H9 (cell line): Measurements from ENCODE around the gene NOS1AP. TPM values are rescaled to one million over a fixed set of nuclear protein-coding genes. Genes with fewer than 3 reads are reported as not detected.

ENCODE experiments used
- DNase-seq: peaks from one replicate; pipeline ENCODE4 v3.0.0-alpha.2; 2017
- H2AFZ ChIP-seq: one replicate; pipeline ENCODE4 v1.6.1; 2013; ENCODE audit warnings: mild to moderate bottlenecking, low read length, control low read depth, moderate library complexity
- H2AK5ac ChIP-seq: 2 replicates; pipeline ENCODE4 v1.6.1; 2013; ENCODE audit warnings: low read length, control low read depth, mixed read lengths; ENCODE audit not compliant: insufficient read length
- H2BK120ac ChIP-seq: one replicate; pipeline ENCODE4 v1.6.1; 2013; ENCODE audit warnings: low read depth, mild to moderate bottlenecking, low read length, control low read depth, inconsistent platforms; ENCODE audit not compliant: poor library complexity, severe bottlenecking
- H2BK12ac ChIP-seq: 2 replicates; pipeline ENCODE4 v1.6.1; 2013; ENCODE audit warnings: low read length, control low read depth, mixed read lengths, low read depth; ENCODE audit not compliant: insufficient read length
- H2BK15ac ChIP-seq: 2 replicates; pipeline ENCODE4 v1.6.1; 2013; ENCODE audit warnings: low read depth, low read length, control low read depth
- H2BK20ac ChIP-seq: one replicate; pipeline ENCODE4 v1.6.1; 2013; ENCODE audit warnings: low read depth, mild to moderate bottlenecking, low read length, control low read depth, inconsistent platforms; ENCODE audit not compliant: poor library complexity, severe bottlenecking
- H2BK5ac ChIP-seq: 2 replicates; pipeline ENCODE4 v1.6.1; 2013; ENCODE audit warnings: low read length, control low read depth, mixed read lengths; ENCODE audit not compliant: insufficient read length
- H3K14ac ChIP-seq: 2 replicates; pipeline ENCODE4 v1.6.1; 2013; ENCODE audit warnings: low read length, control low read depth; ENCODE audit not compliant: insufficient read depth
- H3K18ac ChIP-seq: 2 replicates; pipeline ENCODE4 v1.6.1; 2013; ENCODE audit warnings: low read depth, mild to moderate bottlenecking, mixed read lengths, low read length, control low read depth; ENCODE audit not compliant: insufficient read length
- H3K23ac ChIP-seq: 2 replicates; pipeline ENCODE4 v1.6.1; 2013; ENCODE audit warnings: low read length, control low read depth, mixed read lengths, low read depth; ENCODE audit not compliant: insufficient read length
- H3K23me2 ChIP-seq: 2 replicates; pipeline ENCODE4 v1.6.1; 2013; ENCODE audit warnings: low read depth, mild to moderate bottlenecking, mixed read lengths, low read length, control low read depth; ENCODE audit not compliant: insufficient read length, poor library complexity, severe bottlenecking
- H3K27ac ChIP-seq: 2 replicates; pipeline ENCODE4 v1.5.1; 2013; ENCODE audit warnings: low read length, control low read depth, mixed read lengths, low read depth; ENCODE audit not compliant: insufficient read length
- H3K27me3 ChIP-seq: 2 replicates; pipeline ENCODE4 v1.6.1; 2013; ENCODE audit warnings: low read length, control low read depth, inconsistent platforms; ENCODE audit not compliant: insufficient read depth
- H3K4ac ChIP-seq: 2 replicates; pipeline ENCODE4 v1.6.1; 2013; ENCODE audit warnings: low read depth, mild to moderate bottlenecking, control low read depth, inconsistent platforms, low read length, moderate library complexity
- H3K4me1 ChIP-seq: 2 replicates; pipeline ENCODE4 v1.6.1; 2013; ENCODE audit warnings: low read length, control low read depth, inconsistent platforms; ENCODE audit not compliant: insufficient read depth
- H3K4me2 ChIP-seq: 2 replicates; pipeline ENCODE4 v1.6.1; 2013; ENCODE audit warnings: low read length, control low read depth, mixed read lengths; ENCODE audit not compliant: insufficient read length, insufficient read depth
- H3K56ac ChIP-seq: 2 replicates; pipeline ENCODE4 v1.6.1; 2013; ENCODE audit warnings: low read depth, mild to moderate bottlenecking, mixed read lengths, low read length, control low read depth; ENCODE audit not compliant: insufficient read length
- H3K79me1 ChIP-seq: 2 replicates; pipeline ENCODE4 v1.6.1; 2013; ENCODE audit warnings: low read depth, mild to moderate bottlenecking, moderate library complexity, low read length, control low read depth, inconsistent platforms; ENCODE audit not compliant: insufficient read depth, poor library complexity, severe bottlenecking
- H3K79me2 ChIP-seq: 2 replicates; pipeline ENCODE4 v1.6.1; 2013; ENCODE audit warnings: low read length, control low read depth, inconsistent platforms; ENCODE audit not compliant: insufficient read depth
- H3K9ac ChIP-seq: 2 replicates; pipeline ENCODE4 v1.6.1; 2013; ENCODE audit warnings: low read length, control low read depth, mixed read lengths; ENCODE audit not compliant: insufficient read length; ENCODE audit errors: extremely low read depth
- H3K9me3 ChIP-seq: one replicate; pipeline ENCODE4 v1.6.1; 2013; ENCODE audit warnings: low read depth, low read length, inconsistent platforms; ENCODE audit not compliant: control insufficient read depth
- H3T11ph ChIP-seq: one replicate; pipeline ENCODE4 v1.6.1; 2013; ENCODE audit warnings: mild to moderate bottlenecking, low read length, control low read depth, inconsistent platforms
- H4K20me1 ChIP-seq: one replicate; pipeline ENCODE4 v1.6.1; 2013; ENCODE audit not compliant: control insufficient read depth, insufficient read length, insufficient read depth
- H4K5ac ChIP-seq: 2 replicates; pipeline ENCODE4 v1.6.1; 2013; ENCODE audit warnings: low read depth, mild to moderate bottlenecking, mixed read lengths, low read length, control low read depth; ENCODE audit not compliant: insufficient read length
- H4K8ac ChIP-seq: replicated peaks from 2 replicates; pipeline ENCODE4 v1.6.1; 2013; ENCODE audit warnings: low read length, control low read depth, mixed read lengths, low read depth; ENCODE audit not compliant: insufficient read length
- H4K91ac ChIP-seq: 2 replicates; pipeline ENCODE4 v1.6.1; 2013; ENCODE audit warnings: low read depth, mild to moderate bottlenecking, moderate library complexity, mixed read lengths, low read length, control low read depth; ENCODE audit not compliant: insufficient read length
- H3K27ac Mint-ChIP-seq, 3 experiments: 2 replicates in 2 of 3; 3 replicates in 1 of 3; pipeline ENCODE4 v1.8.0; 2020 to 2021; ENCODE audit warnings: mixed read lengths in 3 of 3, mild to moderate bottlenecking in 1 of 3, moderate library complexity in 1 of 3
- H3K27me3 Mint-ChIP-seq: 2 replicates; pipeline ENCODE4 v1.8.0; 2021; ENCODE audit warnings: low read depth, mild to moderate bottlenecking, moderate library complexity, mixed read lengths
- H3K36me3 Mint-ChIP-seq, 3 experiments: 2 replicates in 2 of 3; 3 replicates in 1 of 3; pipeline ENCODE4 v1.8.0; 2020 to 2021; ENCODE audit warnings: low read depth in 3 of 3, mixed read lengths in 3 of 3; ENCODE audit not compliant: insufficient read depth in 1 of 3
- H3K4me1 Mint-ChIP-seq, 2 experiments: 2 replicates each; pipeline ENCODE4 v1.8.0; 2020; ENCODE audit warnings: mixed read lengths in 2 of 2
- H3K4me3 Mint-ChIP-seq, 2 experiments: 2 replicates in 1 of 2; 3 replicates in 1 of 2; pipeline ENCODE4 v1.8.0; 2020 to 2021; ENCODE audit warnings: mild to moderate bottlenecking in 2 of 2, mixed read lengths in 2 of 2, moderate library complexity in 1 of 2
- H3K9me3 Mint-ChIP-seq, 2 experiments: 2 replicates in 1 of 2; 3 replicates in 1 of 2; pipeline ENCODE4 v1.8.0; 2020; ENCODE audit warnings: mild to moderate bottlenecking in 2 of 2, mixed read lengths in 2 of 2, moderate library complexity in 1 of 2
- CTCF ChIP-seq: fragments of 200-600 bp; sonication (generic); conservative IDR thresholded peaks from 3 replicates; pipeline ENCODE4 v1.8.0; 2021; ENCODE audit warnings: antibody characterized with exemption, mild to moderate bottlenecking
- total RNA-seq: library from RNA; stranded (reverse); gene quantifications from 2 replicates; pipeline ENCODE4 v1.2.1, GENCODE V29; 2021

Gene NOS1AP
- total RNA-seq, 1 experiment from 2014 or later: 8.4 TPM

DNA sequence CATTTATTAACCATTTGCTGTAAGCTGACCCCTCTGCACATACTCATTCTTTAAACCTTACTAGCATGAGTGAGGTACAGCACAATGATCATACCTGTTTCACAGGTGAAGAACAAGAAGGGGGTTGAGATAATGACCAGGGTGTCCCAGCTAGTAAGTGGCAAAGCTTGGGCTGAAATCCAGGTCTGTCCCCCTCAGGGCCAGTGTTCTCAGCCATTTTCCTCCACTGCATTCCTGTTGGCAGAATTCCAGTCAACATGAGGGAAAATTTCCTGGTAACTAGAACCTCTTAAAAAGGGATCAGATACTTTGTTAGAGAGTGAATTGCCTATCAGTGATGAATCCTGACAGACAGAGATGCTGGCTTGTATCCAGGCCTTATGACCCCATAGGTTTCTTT lies 259.0 kb downstream of the NOS1AP start:
- no peak overlapping the region for H2BK5ac ChIP-seq
- H3K27me3 Mint-ChIP-seq: no peaks in the 10 kb centered on the region; the same call in 1 of the 2 replicates
- no peak for DNase-seq
- H3K23me2 ChIP-seq: no peaks in the 10 kb centered on the region
- H2BK120ac ChIP-seq: no peak overlapping the region
- H4K20me1 ChIP-seq: no peaks in the 10 kb centered on the region
- H3K79me2 ChIP-seq: no peaks in the 10 kb centered on the region
- H3K4me2 ChIP-seq: no peak overlapping the region
- no peak overlapping the region for H4K5ac ChIP-seq
- no peak overlapping the region for H2BK20ac ChIP-seq
- H3K56ac ChIP-seq: no peak overlapping the region
- no peak overlapping the region for H3K18ac ChIP-seq
- H2BK12ac ChIP-seq: no peak overlapping the region
- no peaks in the 10 kb centered on the region for H3K4me1 ChIP-seq
- no peaks in the 10 kb centered on the region; a peak in 1 of 7 replicates for H3K36me3 Mint-ChIP-seq
- no peak overlapping the region for H3K27ac Mint-ChIP-seq
- H2AK5ac ChIP-seq: no peak overlapping the region
- no peak overlapping the region for H3K4me3 Mint-ChIP-seq
- H3K79me1 ChIP-seq: no peaks in the 10 kb centered on the region
- H2AFZ ChIP-seq: no peak overlapping the region
- no peak overlapping the region for H3K14ac ChIP-seq
- no peaks in the 10 kb centered on the region for H3K27me3 ChIP-seq
- H4K8ac ChIP-seq: no peak overlapping the region
- no peak overlapping the region for H3K4ac ChIP-seq
- no peaks in the 10 kb centered on the region for H3K9me3 ChIP-seq
- H3K9ac ChIP-seq: no peak overlapping the region
- H3K23ac ChIP-seq: no peak overlapping the region
- H3K27ac ChIP-seq: no peak overlapping the region
- no peak overlapping the region for H3T11ph ChIP-seq
- H2BK15ac ChIP-seq: no peak overlapping the region
- no peaks in the 10 kb centered on the region for H3K9me3 Mint-ChIP-seq
- no peak for TF ChIP-seq CTCF
- peaks cover 3 to 4% of the 10 kb centered on the region in 2 experiments for H3K4me1 Mint-ChIP-seq
- no peak overlapping the region for H4K91ac ChIP-seq
